ENCODE measurements around the gene MYO1D.

- TF ChIP-seq CTCF (conservative IDR thresholded peaks at IDR 0.05; ENCODE audit: low read depth, low read length) (no peak), EZH2phosphoT487 (IDR thresholded peaks at IDR 0.05; ENCODE audit: borderline replicate concordance, low read length) (no peak)
Measured at GRCh38 chr17:32756696-32757095, 120.2 kb downstream of the MYO1D start.
